Measurements from ENCODE around the gene ITGB8.
"Not testable (repeated sequence)": the region's sequence is repeated elsewhere in the genome, so short reads cannot be mapped to it uniquely, and the experiment has no call there.

Gene ITGB8

DNA sequence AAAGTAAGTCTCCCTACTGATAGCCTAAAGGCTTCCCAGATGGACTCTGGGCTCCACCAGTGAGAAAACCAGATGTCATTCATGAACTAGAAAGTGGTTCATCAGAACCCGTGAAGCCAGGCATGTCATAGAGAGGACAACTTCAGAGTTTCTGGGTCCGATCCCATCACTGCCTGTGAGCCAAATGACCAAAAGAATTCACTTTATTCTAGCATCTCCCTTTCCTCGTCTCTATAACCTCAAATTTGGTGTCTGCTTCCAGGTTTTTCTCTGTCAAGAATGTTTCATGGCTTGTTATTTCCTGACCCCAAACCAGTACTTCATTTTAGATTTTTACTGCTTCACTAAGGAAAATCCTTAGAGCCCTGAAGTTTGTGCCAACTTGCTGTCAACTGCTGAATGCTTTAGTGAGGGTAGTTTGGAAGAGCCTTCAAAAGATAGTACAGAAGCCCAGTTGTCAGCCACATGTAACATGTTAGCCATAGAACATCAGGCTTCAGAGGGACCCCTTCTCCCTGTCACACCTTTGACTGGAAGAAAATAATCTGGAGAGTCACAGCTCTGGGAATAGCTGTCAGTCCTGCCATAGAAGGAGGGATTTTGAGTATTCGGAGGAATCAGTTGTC, 34.0 kb downstream of the ITGB8 start:
- in situ Hi-C loops (cut with HindIII; ENCODE audit: low sequenced_read_pairs), result no loop called here

DNA sequence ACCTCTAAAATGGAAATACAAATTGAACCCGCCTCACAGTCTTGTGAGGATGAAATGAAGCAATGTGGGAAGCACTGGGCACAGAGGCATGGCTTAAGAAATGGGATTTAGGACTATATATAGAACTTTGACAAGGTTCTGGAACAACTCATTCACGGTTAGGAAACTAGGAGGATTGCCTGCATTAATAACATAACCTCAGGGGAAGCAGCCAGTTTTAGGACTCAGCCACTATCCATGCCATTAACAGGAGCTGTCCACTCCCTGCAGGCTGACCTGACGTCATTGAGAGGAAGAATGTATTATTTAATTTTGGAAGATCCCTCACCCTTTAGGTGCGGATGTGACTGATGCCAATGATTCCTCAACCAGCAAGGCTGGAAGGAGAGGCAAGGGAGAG, 34.8 kb downstream of the ITGB8 start:
- in situ Hi-C loops (cut with HindIII; ENCODE audit: low sequenced_read_pairs), result no loop called here

DNA sequence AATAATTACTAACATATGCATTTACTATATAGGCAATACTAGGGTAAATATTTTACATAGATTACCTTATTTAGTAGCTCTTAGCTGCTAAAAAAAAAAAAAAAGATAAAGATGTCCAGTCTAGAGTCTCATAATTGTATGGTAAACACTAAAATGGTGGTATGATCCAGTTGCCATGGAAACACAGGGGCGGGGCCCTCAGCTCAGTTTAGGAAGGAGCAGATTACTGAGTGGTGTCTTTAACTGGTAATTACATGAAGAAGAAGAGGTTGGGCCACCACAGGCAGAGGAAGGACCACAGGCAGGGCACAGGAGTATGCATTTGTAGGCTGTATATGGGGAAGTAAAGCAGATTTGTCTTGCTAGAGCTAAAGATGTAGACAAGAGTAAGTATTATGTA, 43.7 kb downstream of the ITGB8 start:
- in situ Hi-C loops (cut with HindIII; ENCODE audit: low sequenced_read_pairs), result no loop called here

DNA sequence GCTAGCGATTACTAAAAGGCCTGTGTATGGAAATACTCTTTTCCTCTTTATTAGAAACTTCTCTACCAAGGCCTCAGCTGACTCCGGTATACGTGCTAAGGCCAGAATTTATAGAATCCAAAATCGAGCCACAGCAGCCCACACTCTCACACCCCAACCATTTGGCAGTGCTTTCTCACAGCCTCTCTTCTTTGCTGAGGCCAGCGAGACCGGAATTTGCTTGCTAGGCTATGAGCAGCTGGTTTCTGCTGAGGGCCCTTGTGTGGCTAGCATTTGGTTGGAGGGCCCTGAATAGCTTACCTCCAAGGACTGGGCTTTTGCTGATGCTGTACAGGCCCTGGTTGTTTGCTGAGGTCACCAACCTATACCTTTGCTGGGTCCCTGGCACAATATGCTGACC, 46.1 kb downstream of the ITGB8 start:
- in situ Hi-C loops (cut with HindIII; ENCODE audit: low sequenced_read_pairs), result no loop called here

DNA sequence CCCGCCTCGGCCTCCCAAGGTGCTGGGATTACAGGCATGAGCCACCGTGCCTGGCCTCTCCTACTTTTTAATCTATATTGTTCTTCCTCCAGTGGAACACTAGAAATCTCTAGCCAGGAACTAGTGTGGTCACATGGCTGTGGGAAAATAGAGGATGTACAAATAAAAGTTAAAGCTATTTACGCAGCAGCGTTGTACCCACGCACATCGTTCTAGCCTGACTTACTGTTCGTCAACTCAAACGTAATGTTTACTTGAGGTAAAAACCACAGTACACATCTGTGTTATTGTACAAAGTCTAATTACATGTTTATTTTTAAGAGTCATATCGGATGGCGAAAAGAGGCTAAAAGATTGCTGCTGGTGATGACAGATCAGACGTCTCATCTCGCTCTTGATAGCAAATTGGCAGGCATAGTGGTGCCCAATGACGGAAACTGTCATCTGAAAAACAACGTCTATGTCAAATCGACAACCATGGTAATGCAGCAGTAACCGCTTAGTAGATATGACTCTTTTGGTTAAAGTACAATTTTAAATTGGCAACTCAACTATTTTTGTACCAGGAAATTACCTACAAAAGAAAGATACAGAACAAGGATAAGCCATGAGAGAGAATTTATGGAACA, 50.8 kb downstream of the ITGB8 start:
- in situ Hi-C loops (cut with HindIII; ENCODE audit: low sequenced_read_pairs), result no loop called here

DNA sequence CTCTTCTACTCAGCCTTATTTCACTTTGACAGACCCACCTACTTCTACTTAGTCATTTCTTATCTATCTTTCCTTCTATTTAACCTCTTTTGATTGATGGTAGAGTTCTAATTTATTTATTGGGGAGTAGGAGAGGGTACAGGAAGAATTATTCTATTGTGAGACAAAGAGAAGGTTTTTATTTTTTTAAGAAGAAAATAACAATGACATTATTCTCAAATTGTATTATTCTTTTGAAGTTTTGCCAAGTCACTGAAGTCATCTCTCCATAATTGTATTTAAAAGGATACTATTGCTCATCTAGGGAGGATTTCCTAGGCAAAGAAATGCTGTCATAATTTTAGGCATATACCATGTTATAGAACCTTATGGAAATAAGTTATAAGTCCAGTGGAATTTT, 52.7 kb downstream of the ITGB8 start:
- in situ Hi-C loops (cut with HindIII; ENCODE audit: low sequenced_read_pairs), result no loop called here

DNA sequence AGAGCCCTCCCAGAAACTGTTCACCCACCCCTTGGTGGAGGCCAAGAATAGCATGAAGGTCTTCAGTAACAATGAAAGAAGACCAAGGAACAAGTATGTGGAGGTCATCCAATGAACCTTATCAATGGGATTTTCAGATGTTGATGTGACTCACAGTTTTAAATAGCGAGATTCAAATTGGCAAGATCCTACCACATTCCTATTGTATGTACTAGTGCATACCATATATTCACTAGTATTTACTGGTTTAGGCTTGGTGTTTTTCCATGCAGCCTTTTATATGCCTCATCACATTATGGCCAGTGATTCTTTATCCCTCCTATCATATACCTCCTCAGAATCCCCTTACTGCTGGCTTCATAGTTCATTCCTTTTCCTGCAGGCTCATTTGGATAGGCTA, 54.4 kb downstream of the ITGB8 start:
- in situ Hi-C loops (cut with HindIII; ENCODE audit: low sequenced_read_pairs), result no loop called here

DNA sequence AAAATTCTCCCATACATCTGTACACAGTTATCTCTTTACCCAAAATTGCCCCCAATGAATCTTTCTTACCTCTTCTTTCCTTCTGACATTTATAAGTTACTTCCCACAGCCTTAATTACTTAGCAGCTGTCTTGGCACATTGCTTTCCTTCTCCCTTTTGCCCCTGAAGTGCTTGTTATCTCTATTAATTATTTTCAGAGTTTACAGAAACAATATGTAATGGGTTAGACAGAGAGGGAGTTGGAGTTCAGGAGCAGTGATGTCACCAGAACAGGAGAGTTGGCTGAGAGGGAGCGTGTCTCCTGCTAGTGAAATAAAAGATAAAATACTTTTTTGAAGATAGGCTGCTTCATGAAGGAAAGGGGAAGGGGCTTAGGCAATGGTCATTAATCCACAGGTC, 57.4 kb downstream of the ITGB8 start:
- in situ Hi-C loops (cut with HindIII; ENCODE audit: low sequenced_read_pairs), result no loop called here

DNA sequence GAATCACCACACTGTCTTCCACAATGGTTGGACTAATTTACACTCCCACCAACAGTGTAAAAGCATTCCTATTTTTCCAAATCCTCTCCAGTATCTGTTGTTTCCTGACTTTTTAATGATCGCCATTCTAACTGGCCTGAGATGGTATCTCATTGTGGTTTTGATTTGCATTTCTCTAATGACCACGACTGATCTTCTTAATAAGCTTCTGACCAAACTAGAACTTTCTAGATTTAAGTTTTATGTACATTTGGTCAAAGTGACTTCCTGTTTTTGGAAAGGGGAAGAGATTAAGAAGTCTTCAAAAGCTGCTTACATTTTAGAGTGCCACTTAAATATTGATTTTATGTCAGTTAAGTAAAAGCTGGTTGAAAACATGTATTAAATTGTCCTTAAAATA, 58.5 kb downstream of the ITGB8 start:
- in situ Hi-C loops (cut with HindIII; ENCODE audit: low sequenced_read_pairs), result not testable (repeated sequence)

DNA sequence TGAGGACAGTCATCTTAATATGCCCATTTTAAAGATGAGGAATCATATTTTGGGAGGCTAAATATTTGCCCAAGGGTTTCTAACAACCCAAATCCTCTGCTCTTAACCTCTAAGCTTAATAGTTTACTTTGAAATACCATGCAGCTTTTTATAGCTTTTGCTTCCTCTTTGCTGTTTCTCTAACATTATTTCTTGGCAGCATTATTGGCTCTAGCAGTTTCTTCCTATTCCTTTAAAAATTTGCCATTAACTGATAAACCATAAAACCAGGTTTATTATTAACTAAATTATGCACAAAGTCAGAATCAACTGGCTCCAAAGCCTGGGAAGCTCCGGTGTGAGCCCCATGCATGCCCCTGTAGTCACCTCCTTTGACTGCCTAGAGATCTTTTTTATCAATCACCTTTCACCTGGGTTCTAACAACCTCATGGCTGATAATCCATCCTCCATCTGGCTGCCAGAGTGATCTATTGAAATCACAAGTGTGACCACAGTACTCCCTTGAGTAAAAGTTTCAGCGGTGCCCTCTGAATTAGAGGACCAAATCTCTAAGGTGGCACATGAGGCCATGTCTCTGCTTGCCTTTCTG, 62.4 kb downstream of the ITGB8 start:
- in situ Hi-C loops (cut with HindIII; ENCODE audit: low sequenced_read_pairs), result no loop called here

DNA sequence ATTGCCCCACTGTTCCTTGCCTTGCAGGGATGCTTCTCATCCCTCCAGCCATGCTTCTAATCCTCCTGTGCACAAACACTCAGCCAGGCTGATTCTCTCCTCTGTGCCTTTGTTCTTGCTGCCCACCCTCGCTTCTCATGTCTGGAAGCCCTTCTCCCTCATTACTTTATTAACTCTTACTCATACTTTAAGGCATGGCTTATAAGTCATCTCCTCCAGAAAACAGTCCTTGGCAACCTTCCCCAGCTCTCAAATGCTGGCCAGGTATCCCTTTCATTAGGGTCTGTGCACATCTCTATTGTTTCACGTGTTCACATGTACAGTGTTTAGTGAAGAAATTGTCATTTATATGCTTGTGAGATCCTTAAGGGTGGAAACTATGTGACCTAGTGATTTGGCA, 62.9 kb downstream of the ITGB8 start:
- in situ Hi-C loops (cut with HindIII; ENCODE audit: low sequenced_read_pairs), result no loop called here

DNA sequence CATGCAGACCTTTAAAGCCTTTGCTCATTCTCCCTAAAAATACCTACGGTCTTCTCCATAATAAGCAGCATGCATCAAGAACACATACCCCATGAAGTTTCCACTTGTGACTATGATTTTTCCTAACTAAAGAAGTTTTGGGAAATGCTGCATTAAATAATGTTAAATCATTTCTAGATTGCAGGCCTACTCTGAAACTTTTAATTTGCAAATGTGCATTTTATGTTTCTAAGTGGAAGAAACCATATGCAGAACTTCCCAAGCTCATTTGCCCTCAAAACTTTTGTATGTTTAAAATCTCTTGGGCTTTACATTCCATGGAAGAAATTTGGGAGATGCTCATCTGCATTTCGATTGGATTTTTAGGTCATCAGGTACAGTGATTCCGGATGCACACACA, 63.6 kb downstream of the ITGB8 start:
- in situ Hi-C loops (cut with HindIII; ENCODE audit: low sequenced_read_pairs), result no loop called here

DNA sequence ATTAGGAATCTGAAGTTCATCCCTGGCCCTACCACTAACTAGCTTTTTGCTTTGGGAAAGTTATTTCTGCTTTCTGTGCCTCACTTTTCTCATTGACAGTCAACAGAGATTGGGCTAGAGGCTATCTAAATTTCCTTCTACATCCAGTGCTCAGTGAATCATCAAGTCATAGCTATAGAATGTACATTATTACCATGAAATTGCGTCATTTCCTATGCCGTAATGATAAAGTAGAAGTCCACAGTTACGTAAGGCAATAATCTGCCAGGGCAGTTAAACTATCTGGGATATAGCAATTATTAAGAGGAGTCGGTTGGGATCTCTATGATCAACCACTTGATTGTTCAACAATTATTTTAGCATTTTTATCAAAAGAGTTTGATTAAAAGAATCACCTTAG, 64.4 kb downstream of the ITGB8 start:
- in situ Hi-C loops (cut with HindIII; ENCODE audit: low sequenced_read_pairs), result no loop called here

DNA sequence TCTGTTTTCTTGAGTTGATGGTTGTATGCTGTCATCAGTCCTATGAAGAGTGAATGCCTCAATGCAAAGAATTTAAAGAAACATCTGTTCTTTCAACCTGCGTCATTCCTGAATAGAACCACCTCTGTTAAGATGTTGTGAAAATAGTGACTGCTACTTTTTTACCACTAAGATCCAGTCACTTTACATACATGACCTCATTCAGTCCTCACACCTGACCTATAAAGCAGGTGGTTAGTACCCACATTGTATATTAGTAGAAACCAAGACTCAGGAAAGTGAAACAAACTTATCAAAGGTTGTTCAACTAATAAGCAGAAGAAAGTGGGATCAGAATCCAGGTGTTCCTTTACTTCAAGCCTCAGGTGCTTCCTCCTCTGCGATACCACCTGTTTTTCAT, 64.8 kb downstream of the ITGB8 start:
- in situ Hi-C loops (cut with HindIII; ENCODE audit: low sequenced_read_pairs), result no loop called here

DNA sequence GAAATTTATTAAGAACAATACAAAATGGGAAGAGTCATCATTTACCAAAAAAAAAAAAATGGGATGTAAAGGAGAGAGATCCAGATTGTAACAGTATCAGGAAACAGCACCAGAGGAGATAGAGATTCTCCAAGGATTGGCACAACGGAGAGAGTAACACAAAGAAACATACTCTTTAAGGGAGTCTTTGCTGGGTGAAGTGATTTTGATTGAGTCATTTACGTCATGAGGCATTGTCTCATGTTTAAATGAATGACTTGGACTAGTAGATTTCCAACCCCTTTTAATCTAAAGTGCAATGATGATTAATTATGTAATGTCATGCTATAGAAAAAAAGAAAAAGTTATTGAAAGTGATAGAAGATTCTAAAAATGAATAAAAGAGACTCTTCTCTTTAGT, 68.8 kb downstream of the ITGB8 start:
- in situ Hi-C loops (cut with HindIII; ENCODE audit: low sequenced_read_pairs), result no loop called here

DNA sequence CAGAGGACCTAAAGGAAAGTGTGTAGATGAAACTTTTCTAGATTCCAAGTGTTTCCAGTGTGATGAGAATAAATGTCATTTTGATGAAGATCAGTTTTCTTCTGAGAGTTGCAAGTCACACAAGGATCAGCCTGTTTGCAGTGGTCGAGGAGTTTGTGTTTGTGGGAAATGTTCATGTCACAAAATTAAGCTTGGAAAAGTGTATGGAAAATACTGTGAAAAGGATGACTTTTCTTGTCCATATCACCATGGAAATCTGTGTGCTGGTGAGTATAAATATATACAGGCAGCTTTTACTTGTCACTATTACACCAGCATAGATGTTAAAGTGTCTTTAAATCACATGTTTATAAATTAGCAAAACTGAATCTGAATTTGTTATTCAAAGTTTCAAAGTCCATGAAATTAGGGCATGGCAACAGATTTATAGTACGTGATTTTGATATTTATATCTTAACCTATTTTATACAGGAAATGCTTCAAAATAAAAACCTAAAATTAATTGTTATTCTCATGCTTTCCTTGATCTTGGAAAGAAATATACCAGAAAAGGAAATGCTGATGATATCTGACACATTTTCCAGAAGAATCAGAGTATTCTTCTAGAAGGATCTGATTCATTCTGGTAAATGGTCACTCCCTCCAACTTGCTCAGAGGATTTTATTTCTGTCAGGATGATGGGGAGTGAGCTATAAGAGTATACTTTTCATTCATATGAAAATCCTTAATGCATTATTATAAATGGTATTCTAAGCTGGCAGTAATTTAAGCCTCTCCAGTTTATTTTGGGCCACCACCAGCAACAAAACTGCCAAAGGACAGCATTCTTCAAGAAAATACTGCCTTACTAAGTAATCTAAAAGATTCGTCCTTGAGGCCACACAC, 71.4 kb downstream of the ITGB8 start:
- in situ Hi-C loops (cut with HindIII; ENCODE audit: low sequenced_read_pairs), result no loop called here

DNA sequence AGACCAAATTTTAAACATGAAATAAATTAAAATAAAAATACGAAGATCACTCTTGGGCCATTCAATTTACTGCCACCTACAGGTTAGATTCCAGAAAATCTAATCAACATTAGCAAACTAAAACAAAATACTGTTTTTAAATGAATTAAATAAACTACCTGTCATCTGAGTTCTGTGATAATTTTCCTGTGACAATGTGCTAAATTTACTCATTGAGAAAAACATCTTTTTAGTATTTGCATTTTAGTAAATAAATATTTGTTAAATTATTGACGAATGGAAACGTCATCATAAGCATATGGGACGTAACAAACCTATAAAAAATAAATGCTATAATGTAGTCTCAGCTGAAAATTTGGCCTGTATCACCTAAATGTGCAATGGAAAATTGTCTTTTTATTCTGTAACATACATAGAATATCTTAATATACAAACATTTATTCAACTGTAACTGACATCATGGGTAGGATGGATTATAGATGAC, 72.1 kb downstream of the ITGB8 start:
- in situ Hi-C loops (cut with HindIII; ENCODE audit: low sequenced_read_pairs), result no loop called here

DNA sequence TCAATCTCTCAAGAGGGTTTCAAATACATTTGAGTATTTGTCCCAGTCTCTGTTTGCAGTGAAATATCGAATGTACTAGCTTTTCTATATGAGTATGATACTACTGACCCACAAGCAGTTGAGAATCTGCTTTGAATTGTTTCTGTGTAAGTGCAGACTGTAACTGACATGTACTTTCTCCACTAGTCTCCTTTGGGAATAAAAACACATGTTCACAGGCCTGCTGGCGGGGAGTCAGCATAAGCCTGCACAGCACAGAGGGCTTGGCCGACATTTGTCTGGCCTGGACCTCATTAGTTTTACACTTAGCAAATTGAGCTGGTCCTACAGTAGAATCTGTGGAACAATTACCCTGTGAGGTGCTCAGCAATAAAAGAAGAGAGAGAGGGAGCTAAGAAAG, 72.6 kb downstream of the ITGB8 start:
- in situ Hi-C loops (cut with HindIII; ENCODE audit: low sequenced_read_pairs), result no loop called here

DNA sequence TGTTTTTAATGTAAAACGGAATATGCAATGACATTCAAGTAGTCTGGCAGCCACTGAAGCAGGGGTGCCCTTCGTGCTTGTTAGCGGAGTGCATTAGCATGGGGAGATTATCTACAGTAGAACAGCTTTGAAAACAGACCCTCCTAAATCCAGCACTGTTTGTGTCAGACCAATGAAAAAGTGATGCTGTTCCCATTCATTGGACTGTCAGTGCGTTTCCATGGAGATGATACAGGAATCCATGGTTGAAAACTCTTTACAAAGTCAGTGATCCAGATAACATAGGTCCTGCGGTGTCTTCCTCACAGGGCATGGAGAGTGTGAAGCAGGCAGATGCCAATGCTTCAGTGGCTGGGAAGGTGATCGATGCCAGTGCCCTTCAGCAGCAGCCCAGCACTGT, 73.6 kb downstream of the ITGB8 start:
- in situ Hi-C loops (cut with HindIII; ENCODE audit: low sequenced_read_pairs), result no loop called here

DNA sequence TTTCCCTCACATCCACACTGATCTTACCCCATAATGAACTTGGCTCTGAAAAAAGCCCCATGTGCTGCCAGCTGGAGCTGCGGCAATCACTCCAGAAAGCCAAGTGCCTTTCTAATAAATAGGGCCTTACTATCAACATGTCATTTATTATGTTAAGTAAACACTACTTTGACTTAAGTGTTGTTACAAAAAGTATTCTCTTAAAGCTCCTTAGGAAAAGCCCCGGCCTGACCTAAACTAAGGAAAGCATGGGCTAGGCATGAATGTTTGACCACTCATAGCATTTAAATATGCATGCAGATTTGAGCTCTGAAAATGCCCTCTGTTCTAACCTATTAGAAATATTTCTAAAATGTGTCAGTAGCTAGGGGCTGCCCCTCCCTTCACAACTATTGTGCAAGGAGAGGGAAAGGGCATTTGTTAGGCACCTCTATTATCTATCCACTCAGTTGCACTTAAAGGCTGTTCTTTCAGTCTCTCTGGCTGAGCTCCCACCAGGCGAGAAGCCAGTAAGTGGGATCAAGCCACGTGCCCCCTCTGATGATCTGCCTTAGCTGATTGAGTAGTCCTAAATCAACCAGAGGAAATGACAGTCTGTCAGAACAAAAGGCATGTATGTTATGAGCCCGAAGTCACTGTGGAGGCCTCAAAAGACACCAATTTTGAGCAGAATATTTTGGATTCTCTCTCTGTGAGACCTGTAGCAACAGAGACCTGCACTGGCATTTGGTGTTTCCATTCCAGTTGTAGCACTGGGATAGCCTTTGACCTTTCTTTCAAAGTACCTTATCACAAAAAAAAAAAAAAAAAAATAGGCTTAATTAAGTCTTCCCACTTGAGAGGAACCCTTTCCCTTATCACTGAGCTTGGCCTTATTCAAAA, 77.1 kb downstream of the ITGB8 start:
- in situ Hi-C loops (cut with HindIII; ENCODE audit: low sequenced_read_pairs), result no loop called here

DNA sequence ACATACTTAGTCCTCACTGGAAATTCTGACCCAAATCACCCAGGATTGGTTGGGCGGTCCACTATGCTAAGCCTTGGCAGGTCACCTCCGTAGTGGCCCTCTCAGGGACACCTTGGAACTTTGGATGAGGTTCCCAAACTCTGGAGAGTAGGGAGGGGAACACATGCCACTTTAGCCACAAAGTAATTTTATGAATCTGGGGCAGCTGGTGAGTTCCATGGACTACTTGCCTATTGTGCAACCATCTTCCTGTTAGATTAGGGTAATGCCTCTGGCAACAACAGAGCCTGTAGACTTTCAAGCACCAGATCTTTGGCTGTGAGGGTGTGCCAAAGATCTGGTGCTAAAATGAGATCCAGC, 77.7 kb downstream of the ITGB8 start:
- in situ Hi-C loops (cut with HindIII; ENCODE audit: low sequenced_read_pairs), result no loop called here
